ENCODE results near the gene RPS5.
A peak's percentile ranks its signal among the peaks of the same experiment; 100 is the strongest.
"Not testable (repeated sequence)": the region's sequence is repeated elsewhere in the genome, so short reads cannot be mapped to it uniquely, and the experiment has no call there.

The RPS5 gene

GRCh38 chr19:58407658-58408151 is 20.6 kb downstream of the RPS5 start:
- DNase-seq, result no peak

- peak; percentile 98 for DNase-seq
These were observed 21.3 kb downstream of the RPS5 start, which contains the start of gene ZNF584 for GRCh38 chr19:58408152-58409009. Gene ZNF584 (plus strand): TSS chr19:58408649. CDS start chr19:58409148, 499 bp downstream.

- peak; percentile 57 for DNase-seq
These were observed 22.1 kb downstream of the RPS5 start for GRCh38 chr19:58409010-58409790.

- DNase-seq, result no peak
These were observed 29.5 kb downstream of the RPS5 start for GRCh38 chr19:58416604-58417003.

- DNase-seq, result no peak
These were observed 30.0 kb downstream of the RPS5 start for GRCh38 chr19:58417071-58417470.

GRCh38 chr19:58428617-58429016 is 41.5 kb downstream of the RPS5 start:
- no peak for DNase-seq

- no peak for DNase-seq
These were observed 42.7 kb downstream of the RPS5 start for GRCh38 chr19:58429745-58430144.

GRCh38 chr19:58434217-58434616 is 47.1 kb downstream of the RPS5 start:
- no peak for DNase-seq

GRCh38 chr19:58439576-58440554 is 52.8 kb downstream of the RPS5 start, which contains the start of gene ZNF132:
Gene ZNF132 (minus strand): TSS chr19:58440153. CDS start chr19:58439821, 332 bp downstream.
- peak; percentile 96 for DNase-seq

GRCh38 chr19:58440556-58440955 is 53.5 kb downstream of the RPS5 start:
- DNase-seq, result no peak

- DNase-seq, result not testable (repeated sequence)
These were observed 55.9 kb downstream of the RPS5 start for GRCh38 chr19:58442986-58443385.
